H1 (cell line): ENCODE results near the gene CBR4.

Source experiments
- CREB1 ChIP-seq: IDR thresholded peaks from 2 replicates; pipeline ENCODE4 v1.6.1; 2012; ENCODE audit warnings: inconsistent platforms
- CTCF ChIP-seq, 3 experiments: IDR thresholded peaks; 1 replicate in 2 of 3; 2 replicates in 1 of 3; pipeline versions ENCODE4 v1.5.1 to v1.6.1; 2011; ENCODE audit warnings: low read length in 3 of 3, mild to moderate bottlenecking in 3 of 3, inconsistent platforms in 2 of 3, low read depth in 1 of 3, moderate library complexity in 1 of 3; ENCODE audit not compliant: insufficient read depth in 1 of 3; ENCODE audit errors: control extremely low read depth in 1 of 3
- EP300 ChIP-seq, 2 experiments: IDR thresholded peaks; 1 replicate in 1 of 2; 2 replicates in 1 of 2; pipeline ENCODE4 v1.6.1; 2011 to 2012; ENCODE audit warnings: low read depth in 2 of 2, low read length in 2 of 2, mild to moderate bottlenecking in 2 of 2, borderline replicate concordance in 1 of 2, inconsistent platforms in 1 of 2, moderate library complexity in 1 of 2
- MAFK ChIP-seq: IDR thresholded peaks from 2 replicates; pipeline ENCODE4 v1.6.1; 2012; ENCODE audit warnings: low read depth, mild to moderate bottlenecking, improper control_type of control experiment, low read length
- POLR2A ChIP-seq, 2 experiments: IDR thresholded peaks; 1 replicate in 1 of 2; 2 replicates in 1 of 2; pipeline ENCODE4 v1.6.1; 2011; ENCODE audit warnings: low read depth in 2 of 2, low read length in 2 of 2, mild to moderate bottlenecking in 2 of 2; ENCODE audit errors: control extremely low read depth in 1 of 2
- POLR2AphosphoS5 ChIP-seq: IDR thresholded peaks from 2 replicates; pipeline ENCODE4 v1.6.1; 2011; ENCODE audit warnings: low read depth, low read length
- RFX5 ChIP-seq: IDR thresholded peaks from 2 replicates; pipeline ENCODE4 v1.6.1; 2011; ENCODE audit warnings: low read depth, low read length, improper control_type of control experiment, borderline replicate concordance
- RXRA ChIP-seq: IDR thresholded peaks from 2 replicates; pipeline ENCODE4 v1.6.1; 2011; ENCODE audit warnings: low read depth, mild to moderate bottlenecking, low read length, moderate library complexity; ENCODE audit not compliant: insufficient read depth
- SP4 ChIP-seq: IDR thresholded peaks from 2 replicates; pipeline ENCODE4 v1.6.1; 2012; ENCODE audit warnings: low read length, inconsistent platforms
- TEAD4 ChIP-seq: IDR thresholded peaks from 2 replicates; pipeline ENCODE4 v1.6.1; 2012; ENCODE audit warnings: low read depth, low read length, inconsistent platforms, mixed read lengths

GRCh38 chr4:168981460-168981859, 28.6 kb downstream of the CBR4 start:
- TF ChIP-seq POLR2AphosphoS5 (no peak), RXRA (no peak), POLR2A (IDR thresholded peaks at IDR 0.05; ENCODE audit: control extremely low read depth in 1 of 2, low read depth in 2 of 2, low read length in 2 of 2) (no peak), CTCF (IDR thresholded peaks at IDR 0.05; ENCODE audit: control extremely low read depth in 1 of 3, insufficient read depth in 1 of 3, low read depth in 1 of 3, low read length in 3 of 3) (no peak), SP4 (no peak), CREB1 (no peak), RFX5 (no peak), MAFK (no peak), TEAD4 (no peak), EP300 (IDR thresholded peaks at IDR 0.05; ENCODE audit: borderline replicate concordance in 1 of 2, low read depth in 2 of 2, low read length in 2 of 2) (no peak)
